ENCODE data around the gene TNKS2. TPM values are rescaled to one million over a fixed set of nuclear protein-coding genes. Genes with fewer than 3 reads are reported as not detected.
A peak's percentile ranks its signal among the peaks of the same experiment; 100 is the strongest.

The TNKS2 gene
- total and polyA plus RNA-seq, 2 of the 13 experiments (the other 11 are each of a cell fraction or from before 2014, with no cell fraction given): 15.2 to 19.4 TPM

- no peak for TF ChIP-seq PREB (CRISPR knock-in tag; IDR thresholded peaks at IDR 0.05)
- no peak for TF ChIP-seq ZNF335 (CRISPR knock-in tag; IDR thresholded peaks at IDR 0.05)
- peak; percentile 19; the same call in 1 of the 2 replicates for TF ChIP-seq PRDM15 (CRISPR knock-in tag; IDR thresholded peaks at IDR 0.05)
- TF ChIP-seq SMAD3 (CRISPR knock-in tag; IDR thresholded peaks at IDR 0.05): no peak
- no peak for TF ChIP-seq NONO (IDR thresholded peaks at IDR 0.05)
- TF ChIP-seq NONO (CRISPR knock-in tag; conservative IDR thresholded peaks at IDR 0.05): peak; percentile 63
- no peak for TF ChIP-seq ZNF138 (CRISPR knock-in tag; IDR thresholded peaks at IDR 0.05; ENCODE audit: low read depth)
- no peak for TF ChIP-seq REXO4 (CRISPR knock-in tag; IDR thresholded peaks at IDR 0.05; ENCODE audit: borderline replicate concordance)
- TF ChIP-seq ZNF263 (CRISPR knock-in tag; IDR thresholded peaks at IDR 0.05): 0 out of 2 replicates have a peak, but pooled peaks have one; percentile 24
- no peak for TF ChIP-seq PPARG (CRISPR knock-in tag; conservative IDR thresholded peaks at IDR 0.05)
- TF ChIP-seq THAP9 (CRISPR knock-in tag; IDR thresholded peaks at IDR 0.05; ENCODE audit: borderline replicate concordance): no peak
- TF ChIP-seq HOXA5 (CRISPR knock-in tag; IDR thresholded peaks at IDR 0.05): no peak
- TF ChIP-seq RERE (CRISPR knock-in tag; IDR thresholded peaks at IDR 0.05; ENCODE audit: low read depth): no peak
- TF ChIP-seq BRD4 (CRISPR knock-in tag; IDR thresholded peaks at IDR 0.05): peak; percentile 25; the same call in 1 of the 2 replicates
- peak; percentile 74; the same call in 1 of the 2 replicates for TF ChIP-seq MTF2 (CRISPR knock-in tag; IDR thresholded peaks at IDR 0.05; ENCODE audit: borderline replicate concordance)
- TF ChIP-seq CBFB (CRISPR knock-in tag; IDR thresholded peaks at IDR 0.05): peak; percentile 42; the same call in 1 of the 2 replicates
Measured at GRCh38 chr10:91887272-91888076, 89.2 kb downstream of the TNKS2 start (continued).
